ENCODE data around the gene TFDP2.

DNA sequence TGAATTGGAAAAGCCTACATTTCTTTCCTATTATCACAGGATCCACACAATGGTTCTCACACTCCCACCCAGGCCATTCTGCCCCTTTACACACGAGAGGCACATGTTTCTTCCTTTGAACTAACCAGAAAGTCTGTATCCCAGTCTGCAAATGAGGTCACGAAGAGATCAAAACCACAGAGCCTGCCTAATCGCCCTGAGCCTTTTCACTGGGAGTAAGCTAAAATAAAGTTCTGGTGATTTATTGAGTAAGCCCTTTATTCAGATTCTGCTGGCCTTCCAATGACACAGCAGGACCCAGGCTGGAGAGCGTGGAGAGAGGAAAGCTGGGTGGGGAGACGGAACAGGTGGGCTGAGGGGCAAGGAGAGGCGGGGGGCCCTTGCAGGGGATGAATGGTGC lies 194.2 kb downstream of the TFDP2 start:
- no peak for TF ChIP-seq POLR2A (IDR thresholded peaks at IDR 0.05)
- TF ChIP-seq, protein P1, sequence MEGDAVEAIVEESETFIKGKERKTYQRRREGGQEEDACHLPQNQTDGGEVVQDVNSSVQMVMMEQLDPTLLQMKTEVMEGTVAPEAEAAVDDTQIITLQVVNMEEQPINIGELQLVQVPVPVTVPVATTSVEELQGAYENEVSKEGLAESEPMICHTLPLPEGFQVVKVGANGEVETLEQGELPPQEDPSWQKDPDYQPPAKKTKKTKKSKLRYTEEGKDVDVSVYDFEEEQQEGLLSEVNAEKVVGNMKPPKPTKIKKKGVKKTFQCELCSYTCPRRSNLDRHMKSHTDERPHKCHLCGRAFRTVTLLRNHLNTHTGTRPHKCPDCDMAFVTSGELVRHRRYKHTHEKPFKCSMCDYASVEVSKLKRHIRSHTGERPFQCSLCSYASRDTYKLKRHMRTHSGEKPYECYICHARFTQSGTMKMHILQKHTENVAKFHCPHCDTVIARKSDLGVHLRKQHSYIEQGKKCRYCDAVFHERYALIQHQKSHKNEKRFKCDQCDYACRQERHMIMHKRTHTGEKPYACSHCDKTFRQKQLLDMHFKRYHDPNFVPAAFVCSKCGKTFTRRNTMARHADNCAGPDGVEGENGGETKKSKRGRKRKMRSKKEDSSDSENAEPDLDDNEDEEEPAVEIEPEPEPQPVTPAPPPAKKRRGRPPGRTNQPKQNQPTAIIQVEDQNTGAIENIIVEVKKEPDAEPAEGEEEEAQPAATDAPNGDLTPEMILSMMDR (IDR thresholded peaks at IDR 0.05): no peak
